SK-N-SH (cell line): ENCODE results near the gene GPATCH1. TPM values are rescaled to one million over a fixed set of nuclear protein-coding genes. Genes with fewer than 3 reads are reported as not detected.

Source experiments
- CTCF ChIA-PET: fragments of 300-600, 350-600 bp; formaldehyde crosslinking; extraction: SDS; loops from one replicate; lab custom pipeline; 2021; lab: Yijun Ruan, JAX
- POLR2A ChIA-PET: fragments of 350-600 bp; sonication (Branson Sonifier 250); formaldehyde crosslinking; extraction: SDS; loops from one replicate; lab custom pipeline; 2020; ENCODE audit warnings: antibody characterized with exemption, inconsistent platforms; lab: Yijun Ruan, JAX
- DNase-seq: peaks from one replicate; pipeline ENCODE4 v3.0.0; 2012
- H2AFZ ChIP-seq: fragments of 200-600 bp; sonication (generic); 2 replicates; pipeline ENCODE4 v1.8.1; 2016; ENCODE audit warnings: antibody characterized with exemption, mild to moderate bottlenecking, low read depth
- H3F3A ChIP-seq: fragments of 200-600 bp; sonication (generic); replicated peaks from 2 replicates; pipeline ENCODE3; 2016; ENCODE audit warnings: antibody characterized with exemption, mild to moderate bottlenecking; ENCODE audit not compliant: insufficient read depth
- H3K27ac ChIP-seq, 2 experiments: fragments of 200-500 bp in 1 of 2; fragments of 200-600 bp in 1 of 2; sonication (Bioruptor generic) in 1 of 2; sonication (generic), shearing (Covaris generic) in 1 of 2; 2 replicates each; pipeline versions ENCODE4 v1.5.1 to v1.6.1; 2014 to 2016; ENCODE audit warnings: low read depth in 2 of 2, inconsistent platforms in 1 of 2, low read length in 1 of 2, mild to moderate bottlenecking in 1 of 2, mixed read lengths in 1 of 2
- H3K27me3 ChIP-seq: fragments of 200-600 bp; sonication (generic), shearing (Covaris generic); 2 replicates; pipeline ENCODE4 v1.6.1; 2016; ENCODE audit warnings: mixed run types; ENCODE audit not compliant: insufficient read depth
- H3K36me3 ChIP-seq, 2 experiments: fragments of 200-500 bp in 1 of 2; fragments of 200-600 bp in 1 of 2; sonication (Bioruptor generic) in 1 of 2; sonication (generic) in 1 of 2; replicated peaks in 1 of 2; 2 replicates each; pipeline versions ENCODE3 to v1.5.1; 2014 to 2016; ENCODE audit warnings: low read length in 1 of 2, mild to moderate bottlenecking in 1 of 2; ENCODE audit not compliant: insufficient read depth in 2 of 2, control insufficient read depth in 1 of 2
- H3K4me1 ChIP-seq, 2 experiments: fragments of 200-500 bp in 1 of 2; fragments of 200-600 bp in 1 of 2; sonication (Bioruptor generic) in 1 of 2; sonication (generic), shearing (Covaris generic) in 1 of 2; 2 replicates each; pipeline versions ENCODE4 v1.5.1 to v1.6.1; 2014 to 2016; ENCODE audit warnings: low read depth in 1 of 2, low read length in 1 of 2, mixed run types in 1 of 2; ENCODE audit not compliant: insufficient read depth in 2 of 2, control insufficient read depth in 1 of 2
- H3K4me2 ChIP-seq: fragments of 200-600 bp; sonication (generic), shearing (Covaris generic); 2 replicates; pipeline ENCODE4 v1.6.1; 2017; ENCODE audit warnings: mixed run types
- H3K4me3 ChIP-seq, 2 experiments: fragments of 200-500 bp in 1 of 2; fragments of 200-600 bp in 1 of 2; sonication (Bioruptor generic) in 1 of 2; sonication (generic), shearing (Covaris generic) in 1 of 2; 2 replicates each; pipeline versions ENCODE4 v1.5.1 to v1.8.1; 2014 to 2016; ENCODE audit warnings: low read depth in 2 of 2, inconsistent platforms in 1 of 2, low read length in 1 of 2, mild to moderate bottlenecking in 1 of 2, mixed read lengths in 1 of 2, moderate library complexity in 1 of 2
- H3K79me2 ChIP-seq: fragments of 200-600 bp; sonication (generic); 2 replicates; pipeline ENCODE4 v1.8.1; 2017; ENCODE audit warnings: mild to moderate bottlenecking; ENCODE audit not compliant: insufficient read depth
- H3K9ac ChIP-seq: fragments of 200-600 bp; sonication (generic); 2 replicates; pipeline ENCODE4 v1.6.1; 2017; ENCODE audit warnings: mixed run types
- H3K9me2 ChIP-seq: fragments of 200-600 bp; sonication (generic); 2 replicates; pipeline ENCODE4 v1.6.1; 2017; ENCODE audit warnings: mixed run types
- H3K9me3 ChIP-seq: fragments of 200-600 bp; sonication (generic); 2 replicates; pipeline ENCODE4 v1.6.1; 2017; ENCODE audit warnings: mixed run types, mild to moderate bottlenecking, moderate library complexity
- H4K20me1 ChIP-seq: fragments of 200-600 bp; sonication (generic); 2 replicates; pipeline ENCODE4 v1.6.1; 2017; ENCODE audit warnings: mild to moderate bottlenecking, mixed run types; ENCODE audit not compliant: insufficient read depth
- CHD2 ChIP-seq: fragments of 150-350 bp; IDR thresholded peaks from 2 replicates; pipeline ENCODE4 v1.6.1; 2018; ENCODE audit warnings: low read length; ENCODE audit not compliant: partially characterized antibody
- FOSL2 ChIP-seq: IDR thresholded peaks from 2 replicates; pipeline ENCODE4 v1.4.0; 2012; ENCODE audit warnings: low read depth, mild to moderate bottlenecking, moderate library complexity, borderline replicate concordance
- FOXM1 ChIP-seq: IDR thresholded peaks from 2 replicates; pipeline ENCODE4 v1.4.0; 2012; ENCODE audit warnings: low read depth, mild to moderate bottlenecking
- IRF3 ChIP-seq: fragments of 150-350 bp; IDR thresholded peaks from 2 replicates; pipeline ENCODE4 v1.6.1; 2016; ENCODE audit warnings: mild to moderate bottlenecking, low read depth, low read length
- MXI1 ChIP-seq: IDR thresholded peaks from 2 replicates; pipeline ENCODE4 v1.6.1; 2012; ENCODE audit warnings: mild to moderate bottlenecking, low read depth, low read length, improper control_type of control experiment
- PBX3 ChIP-seq: IDR thresholded peaks from 2 replicates; pipeline ENCODE4; 2012
- POLR2AphosphoS5 ChIP-seq: IDR thresholded peaks from 2 replicates; pipeline ENCODE4 v1.6.1; 2012; ENCODE audit warnings: low read depth, low read length
- RAD21 ChIP-seq: IDR thresholded peaks from 2 replicates; pipeline ENCODE4 v1.6.1; 2012; ENCODE audit warnings: mild to moderate bottlenecking, low read length
- RCOR1 ChIP-seq: fragments of 150-350 bp; IDR thresholded peaks from 2 replicates; pipeline ENCODE4 v1.6.1; 2017; ENCODE audit warnings: antibody characterized with exemption, low read length
- RXRA ChIP-seq: IDR thresholded peaks from 2 replicates; pipeline ENCODE4 v1.4.0; 2012; ENCODE audit warnings: low read depth, mild to moderate bottlenecking, borderline replicate concordance
- SMC3 ChIP-seq: IDR thresholded peaks from 2 replicates; pipeline ENCODE4 v1.6.1; 2012; ENCODE audit warnings: low read depth, low read length, improper control_type of control experiment
- TAF1 ChIP-seq: IDR thresholded peaks from 2 replicates; pipeline ENCODE4 v1.6.1; 2012; ENCODE audit warnings: low read depth, mild to moderate bottlenecking, low read length, moderate library complexity, borderline replicate concordance
- TCF12 ChIP-seq: IDR thresholded peaks from 2 replicates; pipeline ENCODE4 v1.4.0; 2012
- TEAD4 ChIP-seq: IDR thresholded peaks from 2 replicates; pipeline ENCODE4 v1.4.0; 2012; ENCODE audit warnings: mild to moderate bottlenecking, borderline replicate concordance; ENCODE audit not compliant: insufficient read depth
- USF1 ChIP-seq: IDR thresholded peaks from 2 replicates; pipeline ENCODE4 v1.4.0; 2012; ENCODE audit warnings: low read depth, borderline replicate concordance
- USF2 ChIP-seq: fragments of 150-350 bp; IDR thresholded peaks from 2 replicates; pipeline ENCODE4 v1.6.1; 2017; ENCODE audit warnings: antibody characterized with exemption, low read length, low read depth, borderline replicate concordance
- YY1 ChIP-seq: IDR thresholded peaks from 2 replicates; pipeline ENCODE4 v1.4.0; 2012; ENCODE audit warnings: low read depth, mild to moderate bottlenecking
- ZBTB33 ChIP-seq: IDR thresholded peaks from 2 replicates; pipeline ENCODE4 v1.4.0; 2012; ENCODE audit warnings: low read depth, borderline replicate concordance
- WGBS: methylation state at CpG from one replicate; pipeline ENCODE4 v1.1.6; 2017; ENCODE audit warnings: low lambda C conversion rate; 5-methylcytosine and 5-hydroxymethylcytosine counted together
- polyA plus RNA-seq, 3 experiments: library from polyadenylated mRNA; depleted of rRNA; stranded (reverse); fragments of >200 nt; gene quantifications; 2 replicates each; pipeline ENCODE4 v1.2.3, GENCODE V29; 2012

The GPATCH1 gene
- polyA plus RNA-seq, 1 of the 3 experiments (the other 2 are of a cell fraction): 5.9 TPM

GRCh38 chr19:33039815-33040214 lies 41.2 kb upstream of the GPATCH1 start:
- POLR2A ChIA-PET: no interaction called here
- H3K4me1 ChIP-seq: no peaks in the 10 kb centered on the region

GRCh38 chr19:33040994-33041827 lies 39.8 kb upstream of the GPATCH1 start:
- 60% methylated on average over 9 of the region's 9 CpGs for WGBS
- ChIA-PET POLR2A (no interaction called here), CTCF (no interaction called here)
- H3K36me3 ChIP-seq: no peaks in the 10 kb centered on the region
- H3K9me2 ChIP-seq: no peaks in the 10 kb centered on the region
- H3F3A ChIP-seq: no peaks in the 10 kb centered on the region
- peaks cover 7% of the 10 kb centered on the region; the same call in 1 of the 2 replicates for H3K79me2 ChIP-seq
- no peaks in the 10 kb centered on the region for H3K9me3 ChIP-seq
- H3K4me3 ChIP-seq: no peak overlapping the region
- H4K20me1 ChIP-seq: no peaks in the 10 kb centered on the region
- no peaks in the 10 kb centered on the region for H3K27me3 ChIP-seq
- H3K27ac ChIP-seq: no peak overlapping the region
- H2AFZ ChIP-seq: no peak overlapping the region
- DNase-seq: no peak
- H3K9ac ChIP-seq: no peak overlapping the region
- H3K4me1 ChIP-seq: no peaks in the 10 kb centered on the region
- no peak overlapping the region for H3K4me2 ChIP-seq
- TF ChIP-seq TEAD4 (no peak), PBX3 (no peak), IRF3 (no peak), YY1 (no peak), RCOR1 (no peak), RAD21 (no peak), SMC3 (no peak), ZBTB33 (no peak), FOXM1 (no peak)

More at GRCh38 chr19:33039815-33040214, 41.2 kb upstream of the GPATCH1 start:
- TF ChIP-seq TAF1 (no peak), RXRA (no peak), CHD2 (no peak), POLR2AphosphoS5 (no peak), TCF12 (no peak), PBX3 (no peak), MXI1 (no peak), SMC3 (no peak), YY1 (no peak), RCOR1 (no peak), FOSL2 (no peak), USF1 (no peak), USF2 (no peak)
- Histone ChIP-seq H3K9me3 (no peaks in the 10 kb centered on the region), H3K4me2 (no peak overlapping the region), H3K27me3 (no peaks in the 10 kb centered on the region), H3K27ac (no peak overlapping the region), H3K9ac (no peak overlapping the region), H4K20me1 (no peaks in the 10 kb centered on the region), H3K36me3 (no peaks in the 10 kb centered on the region), H3K79me2 (peaks cover 7% of the 10 kb centered on the region; the same call in 1 of the 2 replicates), H2AFZ (no peak overlapping the region), H3K4me3 (no peak overlapping the region), H3K9me2 (no peaks in the 10 kb centered on the region), H3F3A (no peaks in the 10 kb centered on the region)
- no peak for DNase-seq
- CTCF ChIA-PET: no interaction called here
- 87% methylated on average over 1 of the region's 1 CpG for WGBS
